Measurements from ENCODE around the gene CHID1. TPM values are rescaled to one million over a fixed set of nuclear protein-coding genes. Genes with fewer than 3 reads are reported as not detected.

CHID1 gene
- total and polyA plus RNA-seq, 9 of the 15 experiments (the other 6 are each of a cell fraction or from before 2014, with no cell fraction given), result 15.1 to 108 (median 39.8) TPM

GRCh38 chr11:819129-819931 lies 91.3 kb downstream of the CHID1 start (continued):
- TF ChIP-seq CLOCK (CRISPR knock-in tag; IDR thresholded peaks at IDR 0.05; ENCODE audit: borderline replicate concordance) (no peak), GTF2F1 (IDR thresholded peaks at IDR 0.05; ENCODE audit: low read depth, low read length) (peak; percentile 43; the same call in 1 of the 2 replicates), NR4A1 (CRISPR knock-in tag; IDR thresholded peaks at IDR 0.05) (0 out of 2 replicates have a peak, but pooled peaks have one; percentile 21), NR4A1 (tag; IDR thresholded peaks at IDR 0.05) (no peak), ZNF239 (CRISPR knock-in tag; IDR thresholded peaks at IDR 0.05) (no peak), ATF1 (CRISPR knock-in tag; IDR thresholded peaks at IDR 0.05) (no peak), ATF1 (tag; IDR thresholded peaks at IDR 0.05) (peak; percentile 59), MCM2 (IDR thresholded peaks at IDR 0.05; ENCODE audit: low read depth) (no peak), SIN3A (IDR thresholded peaks at IDR 0.05; ENCODE audit: borderline replicate concordance in 2 of 2, control insufficient read depth in 1 of 2, low read depth in 2 of 2, low read length in 2 of 2) (no peak), EP400 (IDR thresholded peaks at IDR 0.05) (peak; percentile 26; the same call in 1 of the 2 replicates), SUPT5H (IDR thresholded peaks at IDR 0.05) (peak; percentile 67), SIN3B (IDR thresholded peaks at IDR 0.05; ENCODE audit: low read depth) (peak; percentile 74), SAP30 (IDR thresholded peaks at IDR 0.05; ENCODE audit: borderline replicate concordance, insufficient read depth, low read depth, low read length, poor library complexity, severe bottlenecking) (peak; percentile 88), HCFC1 (IDR thresholded peaks at IDR 0.05; ENCODE audit: low read depth, low read length) (no peak), GTF2E2 (tag; IDR thresholded peaks at IDR 0.05) (no peak), CREB3L1 (IDR thresholded peaks at IDR 0.05; ENCODE audit: borderline replicate concordance, low read depth) (peak; percentile 62; the same call in 1 of the 2 replicates), ARID3B (CRISPR knock-in tag; IDR thresholded peaks at IDR 0.05; ENCODE audit: borderline replicate concordance) (no peak), HDAC6 (IDR thresholded peaks at IDR 0.05; ENCODE audit: low read depth, low read length) (no peak), HMGN3 (IDR thresholded peaks at IDR 0.05; ENCODE audit: borderline replicate concordance, extremely low read depth, insufficient read length, low read depth, low read length) (peak; percentile 27), MBD2 (IDR thresholded peaks at IDR 0.05; ENCODE audit: borderline replicate concordance, low read depth) (peak; percentile 60; the same call in 1 of the 2 replicates), ZBTB9 (CRISPR knock-in tag; IDR thresholded peaks at IDR 0.05) (0 out of 2 replicates have a peak, but pooled peaks have one; percentile 66)
